WI38 (cell line): Measurements from ENCODE around the gene SLC9A4.

Experiments used
- H3K4me3 ChIP-seq: 2 replicates; pipeline ENCODE4 v1.5.1; 2011; ENCODE audit warnings: low read depth, mild to moderate bottlenecking, control low read depth, low read length
- CTCF ChIP-seq: IDR thresholded peaks from 2 replicates; pipeline ENCODE4 v1.5.1; 2012; ENCODE audit warnings: low read depth, mild to moderate bottlenecking, control low read depth, low read length

SLC9A4 gene

GRCh38 chr2:102455061-102455670 lies 17.9 kb upstream of the SLC9A4 start:
- no peak for TF ChIP-seq CTCF
- no peak overlapping the region for H3K4me3 ChIP-seq

DNA sequence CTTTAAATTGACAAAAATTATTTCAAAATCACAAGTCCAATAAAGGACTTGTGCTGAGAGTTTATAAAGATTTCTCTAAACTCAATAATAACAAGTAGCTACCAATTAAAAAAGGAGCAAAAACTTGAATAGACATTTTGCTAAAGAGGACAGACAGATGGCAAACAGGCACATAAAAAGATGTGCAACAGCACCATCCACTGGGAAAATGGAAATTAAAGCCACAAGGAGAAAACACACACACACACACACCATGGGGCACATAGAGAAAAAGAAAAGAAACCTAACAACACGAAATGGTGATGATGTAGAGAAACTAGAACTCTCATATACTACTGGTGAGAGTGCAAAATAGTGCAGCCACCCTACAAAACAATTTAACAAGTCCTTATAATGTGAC lies 12.6 kb upstream of the SLC9A4 start:
- H3K4me3 ChIP-seq: no peak overlapping the region
- no peak for TF ChIP-seq CTCF

- TF ChIP-seq CTCF: no peak
- no peak overlapping the region for H3K4me3 ChIP-seq
Observed at GRCh38 chr2:102461188-102461587, 11.8 kb upstream of the SLC9A4 start.

DNA sequence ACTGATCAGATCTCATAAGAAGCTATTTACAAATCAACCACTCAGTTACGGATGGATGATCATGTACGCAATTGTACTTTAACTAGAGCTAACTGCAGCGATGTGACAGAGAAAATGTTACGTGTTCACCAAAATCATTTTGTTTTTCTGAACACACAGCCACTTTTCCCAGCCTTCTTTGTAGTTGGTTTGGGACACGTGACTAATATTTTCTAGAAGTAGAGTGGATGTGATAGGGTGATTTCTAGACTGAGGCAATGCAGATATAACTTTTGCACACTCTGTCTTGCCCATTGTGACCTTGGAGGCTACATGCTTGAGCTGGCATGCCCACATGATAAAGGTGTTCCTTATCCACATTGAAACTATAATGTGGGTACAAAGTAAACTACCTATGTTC lies 9.9 kb upstream of the SLC9A4 start:
- H3K4me3 ChIP-seq: no peak overlapping the region
- TF ChIP-seq CTCF: no peak

DNA sequence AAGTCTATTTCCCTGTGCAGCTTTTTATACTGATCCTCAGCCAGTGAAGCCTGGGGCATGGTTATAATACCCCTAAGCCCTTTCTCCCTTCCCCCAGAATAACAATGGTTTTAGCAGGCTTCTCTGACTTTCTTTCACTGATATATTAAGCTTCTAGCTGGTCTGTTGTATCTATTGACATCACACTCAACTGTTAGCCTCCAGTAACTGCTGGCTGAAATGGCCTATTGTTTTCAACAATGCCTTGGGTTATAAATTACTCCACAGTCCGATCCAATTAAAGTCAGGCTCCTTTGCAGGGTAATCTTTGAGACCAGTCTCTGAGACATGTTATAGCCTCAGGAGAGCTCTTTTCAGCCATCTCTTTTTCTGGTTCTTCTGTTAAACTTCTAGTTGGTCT lies 2.9 kb upstream of the SLC9A4 start:
- no peak overlapping the region for H3K4me3 ChIP-seq
- TF ChIP-seq CTCF: no peak

DNA sequence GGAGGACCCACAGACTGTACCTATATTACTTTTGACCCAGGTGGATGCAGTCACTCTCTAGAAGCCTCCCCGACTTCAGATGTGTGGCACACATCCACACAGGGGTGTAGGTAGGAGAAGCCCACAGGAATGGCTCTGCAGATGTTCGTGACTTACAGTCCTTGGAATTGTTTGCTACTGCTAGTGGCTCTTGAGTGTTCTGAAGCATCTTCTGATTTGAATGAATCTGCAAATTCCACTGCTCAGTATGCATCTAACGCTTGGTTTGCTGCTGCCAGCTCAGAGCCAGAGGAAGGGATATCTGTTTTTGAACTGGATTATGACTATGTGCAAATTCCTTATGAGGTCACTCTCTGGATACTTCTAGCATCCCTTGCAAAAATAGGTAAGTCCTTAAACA lies 605 bp downstream of the SLC9A4 start:
- H3K4me3 ChIP-seq: no peak overlapping the region
- no peak for TF ChIP-seq CTCF

- no peak for TF ChIP-seq CTCF
- H3K4me3 ChIP-seq: no peak overlapping the region
Observed at GRCh38 chr2:102474785-102475184, 1.8 kb downstream of the SLC9A4 start.
